SU-DHL-6 (cell line): Measurements from ENCODE around the gene SCGB2A2.

Experiments
- EZH2phosphoT487 ChIP-seq: fragments of 200-600 bp; sonication (generic), shearing (Covaris generic); conservative IDR thresholded peaks from 2 replicates; pipeline ENCODE4 v1.6.1; 2018; ENCODE audit warnings: mild to moderate bottlenecking, antibody characterized with exemption, low read length, moderate library complexity, mixed read lengths
- TF ChIP-seq, protein P1 (sequence below): fragments of 200-600 bp; sonication (generic); IDR thresholded peaks from one replicate; pipeline ENCODE4 v1.5.1; 2017; ENCODE audit warnings: antibody characterized with exemption, mild to moderate bottlenecking, low read length, moderate library complexity; ENCODE audit not compliant: insufficient read depth, poor library complexity, severe bottlenecking

DNA sequence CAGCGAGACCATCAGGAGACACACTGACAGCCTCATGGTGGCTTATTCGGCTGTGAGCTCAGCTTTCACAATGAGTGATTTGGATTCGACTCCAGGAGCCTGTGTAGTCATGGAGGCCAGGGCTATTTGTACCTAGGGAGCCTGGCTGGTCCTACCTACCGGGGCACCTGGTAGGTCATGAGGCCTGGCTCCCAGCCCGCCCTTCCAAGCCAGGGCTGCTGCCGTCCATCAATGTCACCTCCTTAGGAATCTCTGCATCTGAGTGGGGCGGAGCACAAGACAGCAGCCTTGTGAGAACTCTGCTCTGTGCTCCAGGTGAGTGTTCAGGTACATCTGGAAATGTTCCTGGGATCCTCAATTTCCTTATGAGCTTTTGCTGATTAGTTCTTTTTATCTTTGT is 29.0 kb downstream of the SCGB2A2 start, which contains the start of gene SCGB1D4:
- TF ChIP-seq, protein P1, sequence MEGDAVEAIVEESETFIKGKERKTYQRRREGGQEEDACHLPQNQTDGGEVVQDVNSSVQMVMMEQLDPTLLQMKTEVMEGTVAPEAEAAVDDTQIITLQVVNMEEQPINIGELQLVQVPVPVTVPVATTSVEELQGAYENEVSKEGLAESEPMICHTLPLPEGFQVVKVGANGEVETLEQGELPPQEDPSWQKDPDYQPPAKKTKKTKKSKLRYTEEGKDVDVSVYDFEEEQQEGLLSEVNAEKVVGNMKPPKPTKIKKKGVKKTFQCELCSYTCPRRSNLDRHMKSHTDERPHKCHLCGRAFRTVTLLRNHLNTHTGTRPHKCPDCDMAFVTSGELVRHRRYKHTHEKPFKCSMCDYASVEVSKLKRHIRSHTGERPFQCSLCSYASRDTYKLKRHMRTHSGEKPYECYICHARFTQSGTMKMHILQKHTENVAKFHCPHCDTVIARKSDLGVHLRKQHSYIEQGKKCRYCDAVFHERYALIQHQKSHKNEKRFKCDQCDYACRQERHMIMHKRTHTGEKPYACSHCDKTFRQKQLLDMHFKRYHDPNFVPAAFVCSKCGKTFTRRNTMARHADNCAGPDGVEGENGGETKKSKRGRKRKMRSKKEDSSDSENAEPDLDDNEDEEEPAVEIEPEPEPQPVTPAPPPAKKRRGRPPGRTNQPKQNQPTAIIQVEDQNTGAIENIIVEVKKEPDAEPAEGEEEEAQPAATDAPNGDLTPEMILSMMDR = no peak
- TF ChIP-seq EZH2phosphoT487 = no peak
